NCI-H82 treated with DMSO at 0.1 percent for 48 hours (cell line): Measurements from ENCODE around the gene STRIP1.

Experiments
- DNase-seq: peaks from one replicate; lab custom pipeline; 2025; ENCODE audit not compliant: unreplicated experiment; lab: John Stamatoyannopoulos, UW

STRIP1 gene

GRCh38 chr1:110049801-110050601 lies 15.6 kb downstream of the STRIP1 start:
- peak; percentile 63 for DNase-seq

DNA sequence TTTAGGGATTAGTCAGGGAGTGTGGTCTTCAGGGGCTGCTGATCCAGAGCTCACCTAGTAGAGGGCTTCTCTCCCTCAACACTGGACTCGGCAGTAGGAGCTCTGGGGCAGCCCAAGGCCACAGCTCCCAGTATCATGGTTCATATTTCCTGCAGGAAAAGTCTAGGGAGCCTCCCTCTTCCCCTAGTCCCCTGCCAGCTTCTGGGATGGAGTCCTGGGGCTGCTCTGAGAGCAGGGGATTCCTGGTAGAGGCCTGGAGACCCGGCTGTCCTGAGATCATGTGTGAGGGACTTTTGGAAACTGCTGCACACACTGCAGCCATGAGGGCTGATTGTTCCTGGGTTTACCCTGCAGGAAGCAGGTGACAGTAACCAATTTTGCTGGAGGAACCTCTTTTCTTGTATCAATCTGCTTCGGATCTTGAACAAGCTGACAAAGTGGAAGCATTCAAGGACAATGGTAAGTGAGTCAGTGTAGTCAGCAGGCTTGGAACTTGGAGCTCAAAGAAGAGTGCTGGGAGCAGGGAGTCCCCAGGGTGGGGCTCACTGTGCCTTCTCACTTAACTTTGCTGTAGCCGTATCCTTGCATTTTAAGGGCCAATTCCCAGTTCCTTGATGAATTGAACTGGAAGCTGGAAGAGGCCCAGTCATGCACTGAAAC lies 16.3 kb downstream of the STRIP1 start:
- DNase-seq = no peak

GRCh38 chr1:110051262-110051648 lies 16.8 kb downstream of the STRIP1 start:
- DNase-seq = no peak

- no peak for DNase-seq
Measured at GRCh38 chr1:110053552-110054428, 19.4 kb downstream of the STRIP1 start.

DNA sequence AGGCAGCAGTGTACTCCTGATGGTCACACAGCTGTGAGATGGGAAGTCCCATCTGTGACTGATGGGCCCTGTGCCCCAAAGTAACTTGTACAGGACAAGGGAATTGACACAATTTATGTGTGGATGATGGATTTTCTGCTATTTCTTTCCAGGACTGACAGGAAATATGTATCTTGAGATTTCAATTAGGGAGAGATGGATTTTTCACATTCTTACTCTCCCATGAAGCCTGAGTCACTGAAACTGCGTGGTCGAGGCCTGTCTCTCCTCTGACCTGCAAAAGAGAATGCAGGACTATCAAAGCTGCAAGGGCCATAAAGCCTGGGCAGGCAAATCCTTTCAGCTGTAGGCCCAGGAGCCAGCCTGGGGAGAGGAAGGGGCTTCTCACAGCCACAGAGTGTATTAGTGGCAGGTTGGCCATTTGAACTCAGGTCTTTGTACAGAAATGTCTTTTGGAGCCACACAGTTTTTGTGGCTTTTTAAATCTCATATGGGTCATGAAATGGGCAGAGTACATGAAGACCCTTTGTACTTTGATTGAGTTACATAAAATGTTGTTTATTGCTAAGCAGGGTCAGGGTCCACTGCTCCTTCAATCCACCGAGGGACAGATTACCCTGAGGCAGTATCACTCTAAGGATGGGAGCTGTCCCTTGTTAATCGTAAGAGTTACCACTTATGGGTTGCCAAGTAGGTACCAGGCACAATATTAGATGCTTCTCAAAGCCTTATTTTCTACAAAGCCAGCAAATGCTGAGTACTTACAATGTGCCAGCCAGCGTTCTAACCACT lies 21.3 kb downstream of the STRIP1 start:
- DNase-seq = no peak

GRCh38 chr1:110056285-110056683 lies 21.9 kb downstream of the STRIP1 start:
- no peak for DNase-seq

GRCh38 chr1:110056776-110057175 lies 22.4 kb downstream of the STRIP1 start:
- no peak for DNase-seq

DNA sequence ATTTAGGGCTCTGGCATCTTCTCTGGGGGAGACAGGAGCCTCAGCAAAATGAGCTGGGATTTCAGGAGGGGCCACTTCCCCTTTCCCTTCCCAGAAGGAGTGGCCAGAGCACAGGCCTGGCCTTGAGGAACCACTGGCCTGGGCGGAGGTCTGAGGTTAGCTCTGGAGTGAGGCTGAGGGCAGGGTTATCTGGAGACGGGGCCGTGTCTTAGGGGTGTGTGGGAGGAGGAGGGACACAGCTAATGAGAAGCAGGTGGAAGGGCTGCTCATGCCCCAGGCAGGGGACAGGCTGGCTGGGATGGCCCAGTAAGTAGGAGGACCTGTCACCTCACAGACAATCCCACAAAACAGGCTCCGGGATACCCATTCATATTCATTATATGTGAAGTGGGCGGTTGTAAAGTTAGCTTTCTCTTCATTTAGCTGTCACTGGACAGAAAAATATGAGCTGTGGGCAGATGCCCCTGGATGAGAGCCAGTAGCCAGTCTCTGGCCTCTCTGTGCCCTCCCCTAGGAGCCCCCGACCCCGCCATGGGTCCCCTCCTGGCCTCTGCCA lies 23.6 kb downstream of the STRIP1 start:
- no peak for DNase-seq

DNA sequence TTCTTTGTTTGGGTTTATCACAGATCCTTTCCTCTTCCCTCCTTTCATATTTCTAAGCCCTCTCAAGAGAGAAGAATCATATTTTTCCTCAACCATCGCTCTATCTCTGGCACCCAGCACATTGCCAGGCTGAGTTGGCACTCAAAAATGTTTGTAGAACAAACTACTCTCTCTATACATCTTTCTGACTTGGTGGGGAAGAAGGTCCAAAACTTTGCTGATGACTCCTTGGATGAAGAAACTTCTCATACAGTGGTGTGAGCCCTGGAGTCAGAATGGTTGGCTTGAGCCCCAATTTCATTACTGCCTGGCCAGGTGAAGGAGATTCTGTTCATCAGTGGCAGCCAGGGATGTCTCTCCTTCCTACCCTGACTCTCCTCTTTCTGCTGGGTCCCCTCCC lies 24.2 kb downstream of the STRIP1 start:
- no peak for DNase-seq

DNA sequence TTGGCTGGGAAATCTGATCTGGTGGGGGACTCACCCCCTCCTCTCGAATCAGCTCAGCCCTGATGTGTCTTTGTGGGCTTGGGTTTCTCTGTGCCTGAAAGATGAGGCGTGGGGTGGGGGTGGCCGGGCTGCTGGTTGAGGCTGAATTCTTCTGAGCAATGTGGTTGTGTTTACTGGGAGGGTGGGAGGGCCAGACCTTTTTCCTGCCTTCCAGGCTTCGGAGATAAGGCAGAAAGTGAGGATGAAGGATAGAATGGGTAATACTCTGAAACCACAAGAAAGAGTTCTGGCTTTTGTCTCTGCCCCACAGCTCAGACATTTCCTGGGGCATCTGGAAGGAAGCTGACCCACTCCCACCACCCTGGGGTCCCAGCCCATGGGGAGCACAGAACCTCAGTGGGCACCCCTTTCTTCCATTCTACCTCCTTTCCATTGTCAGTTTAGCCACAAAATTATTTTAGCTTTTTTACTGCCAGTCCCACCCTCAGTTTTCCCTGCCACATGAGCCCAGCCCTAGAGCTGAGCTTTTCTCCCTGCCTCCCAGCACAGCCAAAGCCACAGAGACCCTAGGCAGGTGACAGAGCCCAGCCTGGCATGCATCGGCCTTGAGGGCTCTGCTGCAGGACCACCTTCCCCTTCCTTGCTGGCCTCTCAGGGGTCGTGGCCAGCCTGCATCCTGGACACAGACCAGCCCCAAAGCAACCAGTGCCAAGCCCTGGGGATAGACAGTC lies 24.9 kb downstream of the STRIP1 start:
- DNase-seq = no peak

DNA sequence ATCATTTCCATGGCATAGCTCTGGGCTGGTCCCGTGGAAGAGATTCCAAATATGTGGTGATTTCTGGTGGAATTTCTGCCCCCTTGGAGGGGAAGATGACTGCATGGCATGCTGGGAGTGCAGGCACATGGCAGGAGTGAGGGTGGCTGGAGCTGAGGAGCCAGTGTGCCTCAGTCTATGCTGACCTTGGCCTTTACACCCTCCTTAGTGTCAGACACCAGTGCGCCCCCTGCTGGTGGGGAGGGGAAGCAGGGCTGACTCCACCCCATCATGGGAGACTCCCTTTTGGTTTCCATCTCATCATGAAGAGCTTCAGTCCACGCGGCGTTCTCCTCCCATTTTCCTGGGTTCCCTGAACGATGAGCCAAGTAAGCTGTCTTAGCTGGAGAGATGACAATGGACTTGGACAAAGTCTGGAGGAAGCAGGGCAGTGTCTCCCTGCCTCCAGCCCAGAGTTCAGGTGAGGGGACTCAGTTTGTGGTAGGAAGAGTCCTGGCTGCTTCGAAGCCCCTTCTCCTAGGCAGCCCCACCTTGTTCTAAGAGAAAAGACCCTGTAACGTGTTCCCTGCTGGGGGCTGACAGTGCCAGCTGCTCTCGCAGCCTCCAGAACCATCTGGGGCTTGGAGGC lies 25.7 kb downstream of the STRIP1 start:
- DNase-seq = no peak

- no peak for DNase-seq
Measured at GRCh38 chr1:110060662-110061060, 26.2 kb downstream of the STRIP1 start.

- DNase-seq = no peak
Measured at GRCh38 chr1:110061341-110061740, 26.9 kb downstream of the STRIP1 start.

DNA sequence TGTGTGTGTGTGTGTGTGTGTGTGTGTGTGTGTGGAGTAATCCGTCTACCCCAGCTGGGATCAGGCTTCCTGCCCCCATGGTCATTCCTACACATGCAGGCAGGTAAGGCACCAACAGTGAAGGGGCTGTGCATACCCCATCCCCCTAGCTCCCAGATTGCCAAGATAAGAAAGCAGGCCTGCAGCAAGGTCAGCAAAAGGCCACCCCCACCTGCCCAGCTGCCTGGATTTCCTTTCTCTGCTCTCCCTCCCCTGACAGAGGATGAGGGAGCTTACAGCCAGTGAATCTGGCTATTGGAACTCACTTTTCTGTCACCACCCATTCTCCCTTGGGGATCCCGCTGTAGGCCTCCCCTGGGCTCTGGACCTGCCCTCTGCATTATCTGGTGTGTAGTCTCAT lies 28.2 kb downstream of the STRIP1 start:
- no peak for DNase-seq

DNA sequence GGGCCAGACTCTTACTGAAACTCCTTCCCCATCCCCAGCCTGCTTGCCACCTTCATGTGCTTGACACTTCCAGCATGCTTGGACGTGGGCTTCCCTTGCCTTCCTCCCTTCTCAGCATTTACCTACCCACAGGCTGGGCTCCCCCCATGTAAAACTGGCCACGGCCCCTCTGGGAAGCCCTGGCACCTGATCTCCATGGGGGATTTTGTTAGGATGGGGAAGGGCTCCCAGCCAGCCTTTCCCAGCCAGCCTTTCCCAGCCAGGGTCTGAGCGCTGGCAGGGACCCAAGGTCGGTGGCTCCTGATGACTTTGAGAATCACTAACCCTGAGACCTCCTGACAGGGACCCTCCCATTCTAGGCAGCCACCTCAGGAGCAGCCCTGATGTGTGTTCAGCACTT lies 29.4 kb downstream of the STRIP1 start:
- DNase-seq = no peak

DNA sequence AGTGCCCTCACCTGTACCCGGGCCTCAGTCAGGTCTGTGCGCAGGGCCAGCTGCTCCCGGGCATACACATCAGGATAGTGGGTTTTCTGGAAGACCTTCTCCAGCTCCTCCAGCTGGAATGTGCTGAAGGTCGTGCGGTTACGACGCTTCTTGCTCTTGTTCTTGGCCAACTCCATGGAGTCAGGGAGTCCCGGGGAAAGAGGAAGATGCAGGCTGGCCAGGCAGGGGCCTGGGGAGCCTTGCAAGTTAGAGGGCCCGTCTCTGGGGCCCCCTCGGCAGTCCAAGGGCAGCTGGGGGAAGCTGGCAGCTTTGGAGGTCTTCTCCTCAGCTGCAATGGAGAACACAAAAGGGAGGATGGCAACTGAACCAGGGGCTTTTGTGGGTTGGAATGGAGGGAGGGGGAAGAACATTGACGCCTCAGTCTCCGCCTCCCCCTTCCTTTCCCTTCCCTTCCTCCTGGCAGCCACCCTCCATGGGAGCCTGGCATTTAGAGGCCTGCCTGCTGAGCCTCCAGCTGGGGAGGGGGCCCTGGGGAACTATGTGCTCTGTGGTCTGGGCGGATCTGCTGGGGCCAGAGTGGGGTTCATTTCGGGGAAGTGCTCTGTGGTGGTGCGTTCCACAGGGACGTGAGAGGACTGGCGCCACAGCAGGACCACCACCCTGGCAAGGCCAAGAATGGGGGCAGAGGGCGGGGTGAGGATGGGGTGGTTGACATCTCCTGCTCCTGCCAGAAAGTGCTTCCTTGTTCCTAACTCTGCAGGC lies 30.3 kb downstream of the STRIP1 start:
- no peak for DNase-seq

DNA sequence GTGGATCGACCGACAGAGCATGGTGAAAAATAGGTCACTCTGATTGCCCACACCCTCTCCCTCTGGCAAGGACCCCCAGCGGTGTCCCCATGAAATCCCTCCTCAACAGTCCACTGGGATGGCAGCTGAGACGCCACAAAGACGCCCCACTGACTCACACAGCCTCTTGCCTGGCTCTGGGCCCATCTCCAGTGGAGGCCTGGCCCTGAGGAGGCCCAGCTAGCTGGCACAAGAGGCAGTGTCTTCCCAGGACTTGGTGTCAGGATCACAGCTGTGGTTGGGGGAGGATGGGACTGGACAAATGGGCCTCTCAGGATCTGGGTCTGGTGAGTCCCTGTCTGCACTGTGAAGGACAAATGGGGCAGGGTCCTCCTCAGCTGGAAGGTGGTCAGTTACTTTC lies 31.4 kb downstream of the STRIP1 start:
- no peak for DNase-seq

DNA sequence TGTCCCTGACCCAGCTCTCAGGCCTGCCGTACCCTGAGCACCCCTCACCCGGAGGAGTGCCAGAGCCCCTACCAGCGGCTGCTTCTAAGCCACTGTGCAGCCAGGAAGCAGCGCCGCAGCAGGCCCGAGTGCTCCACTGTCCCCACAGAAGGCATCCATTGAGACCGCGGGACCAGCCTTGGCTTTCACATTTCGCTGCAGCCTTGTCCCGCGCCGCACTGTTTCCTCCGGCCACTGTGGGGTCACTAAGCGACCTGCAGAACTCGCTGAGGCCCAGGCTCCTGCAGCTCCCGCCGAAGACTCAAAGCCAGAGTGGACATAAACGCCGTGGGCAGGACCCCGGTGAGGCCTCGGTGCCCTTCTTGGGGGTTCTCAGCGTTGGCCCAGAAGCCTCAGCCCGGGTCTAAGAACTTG lies 33.1 kb downstream of the STRIP1 start:
- DNase-seq = no peak
